HEK293 (cell line): ENCODE results near the gene CHN1.

Source experiments
- CTCF ChIA-PET: fragments of 350-600 bp; formaldehyde crosslinking; extraction: SDS; loops from one replicate; lab custom pipeline; 2021; ENCODE audit warnings: antibody characterized with exemption; lab: Yijun Ruan, JAX
- POLR2A ChIA-PET: fragments of 300-600 bp; formaldehyde crosslinking; extraction: SDS; loops from one replicate; lab custom pipeline; 2020; ENCODE audit warnings: antibody characterized with exemption, inconsistent platforms; lab: Yijun Ruan, JAX
- H3K27ac ChIP-seq: fragments of 200-500 bp; sonication (Bioruptor generic); 2 replicates; pipeline ENCODE4 v1.5.1; 2014; ENCODE audit warnings: low read depth, low read length, control low read depth, inconsistent platforms; ENCODE audit errors: extremely low read depth
- H3K36me3 ChIP-seq, 2 experiments: fragments of 200-500 bp in 1 of 2; sonication (Bioruptor generic) in 1 of 2; 1 replicate in 1 of 2; 2 replicates in 1 of 2; pipeline ENCODE4 v1.5.1; 2014 to 2017; ENCODE audit warnings: inconsistent platforms in 2 of 2, low read length in 2 of 2; ENCODE audit not compliant: control insufficient read depth in 2 of 2, insufficient read depth in 1 of 2
- H3K4me1 ChIP-seq: fragments of 200-500 bp; sonication (Bioruptor generic); 2 replicates; pipeline ENCODE4 v1.5.1; 2014; ENCODE audit warnings: mild to moderate bottlenecking, low read length, inconsistent platforms; ENCODE audit not compliant: control insufficient read depth, insufficient read depth
- H3K4me3 ChIP-seq: 2 replicates; pipeline ENCODE4 v1.5.1; 2011; ENCODE audit warnings: low read depth, mild to moderate bottlenecking, control low read depth, low read length, moderate library complexity
- H3K9me3 ChIP-seq: fragments of 200-500 bp; sonication (Bioruptor generic); 2 replicates; pipeline ENCODE4 v1.5.1; 2014; ENCODE audit warnings: low read depth, low read length, inconsistent platforms; ENCODE audit not compliant: control insufficient read depth, insufficient read depth
- BCL6B ChIP-seq: fragments of 450-650 bp; formaldehyde crosslinking; IDR thresholded peaks from 2 replicates; pipeline ENCODE4 v1.5.1; 2017; ENCODE audit warnings: missing biosample characterization, missing genetic modification characterization
- GFI1B ChIP-seq: fragments of 450-650 bp; formaldehyde crosslinking; IDR thresholded peaks from 2 replicates; pipeline ENCODE4 v1.5.1; 2016; ENCODE audit warnings: missing biosample characterization, missing genetic modification characterization
- GLI4 ChIP-seq: fragments of 450-650 bp; formaldehyde crosslinking; IDR thresholded peaks from 2 replicates; pipeline ENCODE4 v1.5.1; 2016; ENCODE audit warnings: missing biosample characterization, missing genetic modification characterization
- GLIS1 ChIP-seq: fragments of 450-650 bp; formaldehyde crosslinking; IDR thresholded peaks from 2 replicates; pipeline ENCODE4 v1.5.1; 2016; ENCODE audit warnings: missing biosample characterization, missing genetic modification characterization
- KLF17 ChIP-seq: fragments of 450-650 bp; formaldehyde crosslinking; IDR thresholded peaks from 2 replicates; pipeline ENCODE4 v1.5.1; 2016; ENCODE audit warnings: missing biosample characterization, missing genetic modification characterization
- KLF8 ChIP-seq: fragments of 450-650 bp; formaldehyde crosslinking; IDR thresholded peaks from 2 replicates; pipeline ENCODE4 v1.5.1; 2016; ENCODE audit warnings: missing biosample characterization, missing genetic modification characterization
- SCRT2 ChIP-seq: fragments of 450-650 bp; formaldehyde crosslinking; IDR thresholded peaks from 2 replicates; pipeline ENCODE4 v1.5.1; 2016; ENCODE audit warnings: missing biosample characterization, missing genetic modification characterization
- ZBTB7A ChIP-seq: fragments of 450-650 bp; formaldehyde crosslinking; IDR thresholded peaks from 2 replicates; pipeline ENCODE4 v1.5.1; 2016; ENCODE audit warnings: low read depth, missing biosample characterization, missing genetic modification characterization
- ZNF133 ChIP-seq: fragments of 450-650 bp; formaldehyde crosslinking; IDR thresholded peaks from 2 replicates; pipeline ENCODE4 v1.5.1; 2016; ENCODE audit warnings: missing biosample characterization, missing genetic modification characterization
- ZNF221 ChIP-seq: fragments of 450-650 bp; formaldehyde crosslinking; IDR thresholded peaks from 2 replicates; pipeline ENCODE4 v1.5.1; 2017; ENCODE audit warnings: missing biosample characterization, missing genetic modification characterization, borderline replicate concordance
- ZNF23 ChIP-seq: fragments of 450-650 bp; formaldehyde crosslinking; IDR thresholded peaks from 2 replicates; pipeline ENCODE4 v1.5.1; 2016; ENCODE audit warnings: missing biosample characterization, missing genetic modification characterization, borderline replicate concordance
- ZNF280C ChIP-seq: fragments of 450-650 bp; formaldehyde crosslinking; IDR thresholded peaks from 2 replicates; pipeline ENCODE4 v1.5.1; 2016; ENCODE audit warnings: missing biosample characterization, missing genetic modification characterization
- ZNF292 ChIP-seq: fragments of 450-650 bp; formaldehyde crosslinking; IDR thresholded peaks from 2 replicates; pipeline ENCODE4 v1.5.1; 2016; ENCODE audit warnings: low read depth, missing biosample characterization, missing genetic modification characterization, borderline replicate concordance
- ZNF391 ChIP-seq: fragments of 450-650 bp; formaldehyde crosslinking; IDR thresholded peaks from 2 replicates; pipeline ENCODE4 v1.5.1; 2016; ENCODE audit warnings: low read depth, missing biosample characterization, missing genetic modification characterization, borderline replicate concordance
- ZNF548 ChIP-seq: fragments of 450-650 bp; formaldehyde crosslinking; IDR thresholded peaks from 2 replicates; pipeline ENCODE4 v1.5.1; 2016; ENCODE audit warnings: missing biosample characterization, missing genetic modification characterization
- ZNF621 ChIP-seq: fragments of 450-650 bp; formaldehyde crosslinking; IDR thresholded peaks from 2 replicates; pipeline ENCODE4 v1.5.1; 2017; ENCODE audit warnings: missing biosample characterization, missing genetic modification characterization
- ZNF654 ChIP-seq: fragments of 450-650 bp; formaldehyde crosslinking; IDR thresholded peaks from 2 replicates; pipeline ENCODE4 v1.5.1; 2016; ENCODE audit warnings: low read depth, missing biosample characterization, missing genetic modification characterization
- ZNF707 ChIP-seq: fragments of 450-650 bp; formaldehyde crosslinking; IDR thresholded peaks from 2 replicates; pipeline ENCODE4 v1.5.1; 2016; ENCODE audit warnings: missing biosample characterization, missing genetic modification characterization
- ZSCAN16 ChIP-seq: fragments of 450-650 bp; formaldehyde crosslinking; IDR thresholded peaks from 2 replicates; pipeline ENCODE4 v1.5.1; 2016; ENCODE audit warnings: missing biosample characterization, missing genetic modification characterization
- ZXDB ChIP-seq: fragments of 450-650 bp; formaldehyde crosslinking; IDR thresholded peaks from 2 replicates; pipeline ENCODE4 v1.5.1; 2016; ENCODE audit warnings: missing biosample characterization, missing genetic modification characterization
- TF ChIP-seq, protein P1 (sequence below): fragments of 450-650 bp; formaldehyde crosslinking; IDR thresholded peaks from 2 replicates; pipeline ENCODE4 v1.5.1; 2016; ENCODE audit warnings: missing biosample characterization, missing genetic modification characterization

The CHN1 gene

GRCh38 chr2:175036582-175037018 lies 31.4 kb upstream of the CHN1 start (continued):
- TF ChIP-seq GFI1B (no peak), ZNF707 (tag by site-specific recombination) (no peak), ZNF654 (tag by site-specific recombination) (peak; percentile 52), ZNF133 (no peak), ZNF23 (tag by site-specific recombination) (no peak), ZNF221 (tag by site-specific recombination) (no peak), ZNF292 (no peak), ZNF548 (tag by site-specific recombination) (no peak), ZNF621 (tag by site-specific recombination) (no peak), ZNF280C (no peak), GLI4 (tag by site-specific recombination) (no peak)
- TF ChIP-seq, all 188 proteins: peak for 3

GRCh38 chr2:175035806-175036205 lies 30.6 kb upstream of the CHN1 start:
- Histone ChIP-seq H3K4me3 (no peak overlapping the region), H3K36me3 (no peaks in the 10 kb centered on the region), H3K27ac (no peak overlapping the region), H3K9me3 (no peaks in the 10 kb centered on the region), H3K4me1 (no peaks in the 10 kb centered on the region)
- TF ChIP-seq ZXDB (tag by site-specific recombination) = no peak
- ChIA-PET POLR2A (no interaction called here), CTCF (interaction anchor here (0.6 to 1.6 kb wide), 5 partner anchors 119 to 407 kb away, joined by 3 to 4 read pairs (median 3); no protein-coding TSS in a partner anchor)

DNA sequence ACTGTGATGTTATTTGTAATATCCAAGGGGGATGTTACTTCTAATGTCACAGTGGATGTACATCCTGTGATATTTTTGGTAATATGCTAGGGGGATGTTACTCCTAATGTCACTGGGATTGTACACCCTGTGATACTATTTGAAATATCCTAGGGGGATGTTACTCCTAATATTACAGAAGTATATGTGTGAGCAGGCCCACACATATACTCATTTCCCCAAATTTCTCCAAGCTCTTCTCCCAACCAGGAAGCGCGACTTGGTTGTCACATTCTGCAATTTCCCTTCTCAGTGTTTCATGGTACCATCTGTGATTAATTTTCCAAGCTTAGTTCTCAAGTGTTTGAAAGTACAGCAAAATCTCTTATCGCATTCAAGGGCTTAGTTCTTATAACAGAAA lies 29.5 kb upstream of the CHN1 start:
- H3K27ac ChIP-seq = no peak overlapping the region
- no peaks in the 10 kb centered on the region for H3K4me1 ChIP-seq
- no peaks in the 10 kb centered on the region for H3K9me3 ChIP-seq
- TF ChIP-seq KLF17 (tag by site-specific recombination) (no peak), GLIS1 (tag by site-specific recombination) (no peak), ZBTB7A (no peak), KLF8 (tag by site-specific recombination) (no peak), ZSCAN16 (no peak), SCRT2 (tag by site-specific recombination) (no peak), BCL6B (no peak), ZNF391 (tag by site-specific recombination) (no peak)
- TF ChIP-seq, protein P1, sequence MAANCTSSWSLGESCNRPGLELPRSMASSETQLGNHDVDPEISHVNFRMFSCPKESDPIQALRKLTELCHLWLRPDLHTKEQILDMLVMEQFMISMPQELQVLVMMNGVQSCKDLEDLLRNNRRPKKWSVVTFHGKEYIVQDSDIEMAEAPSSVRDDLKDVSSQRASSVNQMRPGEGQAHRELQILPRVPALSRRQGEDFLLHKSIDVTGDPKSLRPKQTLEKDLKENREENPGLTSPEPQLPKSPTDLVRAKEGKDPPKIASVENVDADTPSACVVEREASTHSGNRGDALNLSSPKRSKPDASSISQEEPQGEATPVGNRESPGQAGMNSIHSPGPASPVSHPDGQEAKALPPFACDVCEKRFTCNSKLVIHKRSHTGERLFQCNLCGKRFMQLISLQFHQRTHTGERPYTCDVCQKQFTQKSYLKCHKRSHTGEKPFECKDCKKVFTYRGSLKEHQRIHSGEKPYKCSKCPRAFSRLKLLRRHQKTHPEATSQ = no peak
- ChIA-PET CTCF (interaction anchor here (0.9 to 1.0 kb wide), 2 partner anchors 247 to 337 kb away, joined by 3 read pairs; no protein-coding TSS in a partner anchor), POLR2A (no interaction called here)
- no peak overlapping the region for H3K4me3 ChIP-seq
- H3K36me3 ChIP-seq = no peaks in the 10 kb centered on the region
